HAP-1 (cell line): ENCODE data around the gene FLT3LG.

Source experiments
- DNase-seq, 2 experiments: peaks; one replicate each; pipeline ENCODE4 v3.0.0-alpha.2; 2016 to 2020; ENCODE audit warnings: low spot score in 2 of 2
- H3K27me3 ChIP-seq: fragments of 250-450 bp; sonication (Bioruptor Pico); 2 replicates; pipeline ENCODE4 v1.5.1; 2020; ENCODE audit warnings: low read depth, mild to moderate bottlenecking, moderate library complexity
- H3K36me3 ChIP-seq: fragments of 250-450 bp; sonication (Bioruptor Pico); replicated peaks from 2 replicates; pipeline ENCODE4 v1.5.1; 2020; ENCODE audit warnings: mild to moderate bottlenecking
- H3K4me1 ChIP-seq: fragments of 250-450 bp; sonication (Bioruptor Pico); 2 replicates; pipeline ENCODE4 v1.5.1; 2020; ENCODE audit warnings: mild to moderate bottlenecking
- H3K4me3 ChIP-seq: fragments of 250-450 bp; sonication (Bioruptor Pico); 2 replicates; pipeline ENCODE4 v1.5.1; 2020; ENCODE audit warnings: mild to moderate bottlenecking, moderate library complexity
- H3K9me3 ChIP-seq: fragments of 250-450 bp; sonication (Bioruptor Pico); 2 replicates; pipeline ENCODE4 v1.5.1; 2020; ENCODE audit warnings: mild to moderate bottlenecking, moderate library complexity
- in situ Hi-C: fragments of 300-500 bp; cut with MboI; formaldehyde crosslinking; loops from 3 replicates; pipeline ENCODE4 v1.14.3; 2020; ENCODE audit warnings: low sequenced_read_pairs, inconsistent platforms, mixed read lengths

Gene FLT3LG

GRCh38 chr19:49507803-49508494 lies 33.9 kb downstream of the FLT3LG start:
- in situ Hi-C loops, result no loop called here
- H3K36me3 ChIP-seq, result no peaks in the 10 kb centered on the region
- H3K9me3 ChIP-seq, result no peaks in the 10 kb centered on the region
- H3K4me3 ChIP-seq, result no peak overlapping the region
- H3K27me3 ChIP-seq, result no peaks in the 10 kb centered on the region
- H3K4me1 ChIP-seq, result peaks cover 9% of the 10 kb centered on the region
- DNase-seq, result no peak

GRCh38 chr19:49512970-49513745 lies 39.1 kb downstream of the FLT3LG start:
- Histone ChIP-seq H3K36me3 (no peaks in the 10 kb centered on the region), H3K4me3 (peak overlapping the region; percentile 25), H3K9me3 (no peaks in the 10 kb centered on the region), H3K27me3 (no peaks in the 10 kb centered on the region), H3K4me1 (no peaks in the 10 kb centered on the region)
- in situ Hi-C loops, result no loop called here
- peak in 1 of 2 experiments; percentile 30 for DNase-seq

- H3K4me3 ChIP-seq, result peak overlapping the region; percentile 25; the same call in 1 of the 2 replicates
- no peaks in the 10 kb centered on the region for H3K27me3 ChIP-seq
- in situ Hi-C loops, result no loop called here
- no peak for DNase-seq
- H3K36me3 ChIP-seq, result no peaks in the 10 kb centered on the region
- H3K4me1 ChIP-seq, result no peaks in the 10 kb centered on the region
- H3K9me3 ChIP-seq, result no peaks in the 10 kb centered on the region
Measured at GRCh38 chr19:49513746-49514118, 39.7 kb downstream of the FLT3LG start.

- H3K36me3 ChIP-seq, result no peaks in the 10 kb centered on the region
- in situ Hi-C loops, result no loop called here
- H3K4me1 ChIP-seq, result no peaks in the 10 kb centered on the region
- DNase-seq, result no peak
- no peaks in the 10 kb centered on the region for H3K9me3 ChIP-seq
- H3K4me3 ChIP-seq, result no peak overlapping the region
- H3K27me3 ChIP-seq, result no peaks in the 10 kb centered on the region
Measured at GRCh38 chr19:49514151-49514550, 40.1 kb downstream of the FLT3LG start.

- H3K36me3 ChIP-seq, result no peaks in the 10 kb centered on the region
- H3K4me1 ChIP-seq, result no peaks in the 10 kb centered on the region
- no peak for DNase-seq
- in situ Hi-C loops, result no loop called here
- no peak overlapping the region for H3K4me3 ChIP-seq
- no peaks in the 10 kb centered on the region for H3K27me3 ChIP-seq
- no peaks in the 10 kb centered on the region for H3K9me3 ChIP-seq
Measured at GRCh38 chr19:49515767-49516166, 41.8 kb downstream of the FLT3LG start.

- Histone ChIP-seq H3K4me1 (no peaks in the 10 kb centered on the region), H3K27me3 (no peaks in the 10 kb centered on the region), H3K9me3 (no peaks in the 10 kb centered on the region), H3K4me3 (no peak overlapping the region), H3K36me3 (no peaks in the 10 kb centered on the region)
- DNase-seq, result no peak
- in situ Hi-C loops, result no loop called here
Measured at GRCh38 chr19:49518033-49518432, 44.0 kb downstream of the FLT3LG start.

GRCh38 chr19:49520705-49521319 lies 46.8 kb downstream of the FLT3LG start:
- H3K4me3 ChIP-seq, result no peak overlapping the region
- H3K27me3 ChIP-seq, result no peaks in the 10 kb centered on the region
- H3K4me1 ChIP-seq, result no peaks in the 10 kb centered on the region
- no peaks in the 10 kb centered on the region for H3K9me3 ChIP-seq
- no peak for DNase-seq
- in situ Hi-C loops, result no loop called here
- H3K36me3 ChIP-seq, result no peaks in the 10 kb centered on the region

GRCh38 chr19:49524812-49525455 lies 50.9 kb downstream of the FLT3LG start:
- DNase-seq, result no peak

GRCh38 chr19:49528211-49528771 lies 54.3 kb downstream of the FLT3LG start:
- Histone ChIP-seq H3K36me3 (no peaks in the 10 kb centered on the region), H3K4me1 (peaks cover 11% of the 10 kb centered on the region; the same call in 1 of the 2 replicates), H3K4me3 (peak overlapping the region; percentile 32), H3K27me3 (no peaks in the 10 kb centered on the region), H3K9me3 (no peaks in the 10 kb centered on the region)
- in situ Hi-C loops, result no loop called here
- peak in 1 of 2 experiments; percentile 22 for DNase-seq

More at GRCh38 chr19:49524812-49525455, 50.9 kb downstream of the FLT3LG start:
- Histone ChIP-seq H3K36me3 (no peaks in the 10 kb centered on the region), H3K9me3 (no peaks in the 10 kb centered on the region), H3K4me1 (peaks cover 8% of the 10 kb centered on the region; the same call in 1 of the 2 replicates), H3K4me3 (no peak overlapping the region), H3K27me3 (no peaks in the 10 kb centered on the region)
- in situ Hi-C loops, result no loop called here

GRCh38 chr19:49530708-49531107 lies 56.7 kb downstream of the FLT3LG start:
- Histone ChIP-seq H3K9me3 (no peaks in the 10 kb centered on the region), H3K4me1 (peaks cover 16% of the 10 kb centered on the region), H3K4me3 (no peak overlapping the region), H3K27me3 (no peaks in the 10 kb centered on the region), H3K36me3 (no peaks in the 10 kb centered on the region)
- no peak for DNase-seq
- in situ Hi-C loops, result no loop called here

GRCh38 chr19:49533551-49534488 lies 59.8 kb downstream of the FLT3LG start:
- in situ Hi-C loops, result no loop called here
- no peaks in the 10 kb centered on the region for H3K36me3 ChIP-seq
- peak; percentile 74 to 88 for DNase-seq

GRCh38 chr19:49534632-49535385 lies 60.8 kb downstream of the FLT3LG start:
- Histone ChIP-seq H3K36me3 (no peaks in the 10 kb centered on the region), H3K9me3 (no peaks in the 10 kb centered on the region), H3K4me1 (peaks cover 8% of the 10 kb centered on the region), H3K4me3 (peak overlapping the region; percentile 41), H3K27me3 (no peaks in the 10 kb centered on the region)
- in situ Hi-C loops, result no loop called here
- no peak for DNase-seq

More at GRCh38 chr19:49533551-49534488, 59.8 kb downstream of the FLT3LG start:
- Histone ChIP-seq H3K4me3 (peak overlapping the region; percentile 41), H3K27me3 (no peaks in the 10 kb centered on the region), H3K9me3 (no peaks in the 10 kb centered on the region), H3K4me1 (peaks cover 8% of the 10 kb centered on the region)
